BE2C (cell line): ENCODE results near the gene OSBPL8.

Source experiments
- DNase-seq: peaks from one replicate; pipeline ENCODE4 v3.0.0-alpha.2; 2020
- H3K27me3 ChIP-seq: fragments of 250-450 bp; sonication (Bioruptor Pico); 2 replicates; pipeline ENCODE4 v1.5.1; 2020; ENCODE audit warnings: mild to moderate bottlenecking
- H3K36me3 ChIP-seq: fragments of 250-450 bp; sonication (Bioruptor Pico); 2 replicates; pipeline ENCODE4 v1.5.1; 2020; ENCODE audit warnings: mild to moderate bottlenecking
- H3K4me1 ChIP-seq: fragments of 250-450 bp; sonication (Bioruptor Pico); 2 replicates; pipeline ENCODE4 v1.5.1; 2020
- H3K4me3 ChIP-seq: 2 replicates; pipeline ENCODE4 v1.5.1; 2011; ENCODE audit warnings: low read depth, low read length
- H3K9me3 ChIP-seq: fragments of 250-450 bp; sonication (Bioruptor Pico); 2 replicates; pipeline ENCODE4 v1.5.1; 2020
- TF ChIP-seq, protein P1 (sequence below): IDR thresholded peaks from 2 replicates; pipeline ENCODE4 v1.5.1; 2012; ENCODE audit warnings: mild to moderate bottlenecking, low read depth, low read length

The OSBPL8 gene

DNA sequence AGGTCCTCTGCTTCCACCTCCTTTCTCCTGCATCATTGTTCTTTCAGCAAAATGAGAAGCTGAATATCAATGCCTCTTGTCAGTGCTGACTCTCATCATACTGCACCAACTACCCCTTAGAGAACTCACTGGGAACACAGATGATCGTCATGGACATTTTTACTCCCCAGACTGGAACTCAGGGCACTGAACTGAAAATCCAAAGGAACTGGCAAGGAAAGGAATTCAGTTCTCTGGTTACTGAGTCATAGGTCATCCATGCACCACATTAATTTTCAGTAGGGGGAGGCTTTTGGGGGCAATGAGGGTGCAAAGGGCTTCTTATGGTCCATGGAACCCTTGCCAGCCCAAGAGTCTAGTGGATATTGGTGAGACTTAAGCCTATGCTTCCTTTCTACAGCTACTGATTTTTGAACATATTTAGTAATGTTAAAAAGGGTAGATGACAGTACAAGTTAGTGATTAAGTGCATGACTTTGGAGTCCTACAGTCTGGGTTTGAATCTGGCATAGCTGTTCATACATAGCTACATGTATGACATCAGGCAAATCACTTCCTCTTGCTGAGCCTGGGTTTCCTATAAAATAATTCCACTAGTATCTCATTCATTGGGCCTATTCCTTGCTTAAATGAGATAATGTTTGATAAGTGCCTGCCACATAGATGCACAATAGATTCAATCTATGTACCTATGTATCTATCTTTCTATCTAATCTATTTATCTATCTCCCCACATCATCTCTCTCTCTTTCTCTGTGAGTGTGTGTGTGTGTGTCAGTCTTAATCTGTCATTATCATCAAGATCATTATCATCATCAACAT lies 240.6 kb downstream of the OSBPL8 start:
- H3K4me1 ChIP-seq: no peaks in the 10 kb centered on the region
- no peaks in the 10 kb centered on the region for H3K36me3 ChIP-seq
- no peak for DNase-seq
- peaks cover 4% of the 10 kb centered on the region; the same call in 1 of the 2 replicates for H3K27me3 ChIP-seq
- TF ChIP-seq, protein P1, sequence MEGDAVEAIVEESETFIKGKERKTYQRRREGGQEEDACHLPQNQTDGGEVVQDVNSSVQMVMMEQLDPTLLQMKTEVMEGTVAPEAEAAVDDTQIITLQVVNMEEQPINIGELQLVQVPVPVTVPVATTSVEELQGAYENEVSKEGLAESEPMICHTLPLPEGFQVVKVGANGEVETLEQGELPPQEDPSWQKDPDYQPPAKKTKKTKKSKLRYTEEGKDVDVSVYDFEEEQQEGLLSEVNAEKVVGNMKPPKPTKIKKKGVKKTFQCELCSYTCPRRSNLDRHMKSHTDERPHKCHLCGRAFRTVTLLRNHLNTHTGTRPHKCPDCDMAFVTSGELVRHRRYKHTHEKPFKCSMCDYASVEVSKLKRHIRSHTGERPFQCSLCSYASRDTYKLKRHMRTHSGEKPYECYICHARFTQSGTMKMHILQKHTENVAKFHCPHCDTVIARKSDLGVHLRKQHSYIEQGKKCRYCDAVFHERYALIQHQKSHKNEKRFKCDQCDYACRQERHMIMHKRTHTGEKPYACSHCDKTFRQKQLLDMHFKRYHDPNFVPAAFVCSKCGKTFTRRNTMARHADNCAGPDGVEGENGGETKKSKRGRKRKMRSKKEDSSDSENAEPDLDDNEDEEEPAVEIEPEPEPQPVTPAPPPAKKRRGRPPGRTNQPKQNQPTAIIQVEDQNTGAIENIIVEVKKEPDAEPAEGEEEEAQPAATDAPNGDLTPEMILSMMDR: no peak
- no peak overlapping the region for H3K4me3 ChIP-seq
- H3K9me3 ChIP-seq: no peaks in the 10 kb centered on the region

DNA sequence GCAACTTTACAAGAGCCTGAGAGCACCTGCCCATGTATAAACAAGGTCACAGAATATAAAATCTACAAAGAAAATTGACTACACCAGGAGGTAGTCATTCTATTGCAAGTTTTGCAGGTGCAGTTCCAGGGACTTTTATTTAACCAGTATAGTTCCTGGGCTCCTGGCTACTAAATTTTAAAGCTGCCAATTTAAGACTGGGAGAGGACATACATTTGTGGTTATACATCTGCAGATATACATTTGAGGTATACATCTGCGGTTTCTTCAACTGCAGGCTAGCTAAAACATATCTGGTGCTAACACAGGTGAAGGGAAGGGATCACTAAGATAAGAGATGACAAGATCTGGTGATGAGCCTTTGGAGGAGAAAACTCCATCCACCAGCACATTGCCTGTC lies 241.6 kb downstream of the OSBPL8 start:
- Histone ChIP-seq H3K9me3 (no peaks in the 10 kb centered on the region), H3K4me1 (no peaks in the 10 kb centered on the region), H3K4me3 (no peak overlapping the region), H3K27me3 (peaks cover 4% of the 10 kb centered on the region; the same call in 1 of the 2 replicates), H3K36me3 (no peaks in the 10 kb centered on the region)
- TF ChIP-seq, protein P1: no peak
- no peak for DNase-seq

DNA sequence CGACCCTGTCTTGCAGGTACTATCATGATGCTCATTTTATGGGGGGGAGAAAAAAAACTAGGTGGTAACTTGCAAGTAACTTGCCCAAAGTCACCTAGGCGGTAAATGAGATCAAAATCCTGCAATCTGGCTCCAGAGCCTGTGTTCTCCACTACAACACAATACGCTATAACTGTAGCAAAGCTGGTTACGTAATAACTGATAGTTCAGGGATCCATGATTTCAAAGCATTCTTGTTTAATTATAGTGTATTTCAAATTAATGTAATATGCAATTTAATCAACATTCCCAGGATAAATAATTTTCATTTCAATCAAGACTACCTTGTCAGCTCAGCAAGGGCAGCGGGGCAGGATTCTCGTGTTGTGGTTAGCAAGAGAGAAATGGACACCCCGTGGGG lies 243.1 kb downstream of the OSBPL8 start:
- DNase-seq: no peak
- Histone ChIP-seq H3K36me3 (no peaks in the 10 kb centered on the region), H3K27me3 (peaks cover 4% of the 10 kb centered on the region; the same call in 1 of the 2 replicates), H3K4me3 (no peak overlapping the region), H3K9me3 (no peaks in the 10 kb centered on the region), H3K4me1 (no peaks in the 10 kb centered on the region)
- TF ChIP-seq, protein P1: no peak

DNA sequence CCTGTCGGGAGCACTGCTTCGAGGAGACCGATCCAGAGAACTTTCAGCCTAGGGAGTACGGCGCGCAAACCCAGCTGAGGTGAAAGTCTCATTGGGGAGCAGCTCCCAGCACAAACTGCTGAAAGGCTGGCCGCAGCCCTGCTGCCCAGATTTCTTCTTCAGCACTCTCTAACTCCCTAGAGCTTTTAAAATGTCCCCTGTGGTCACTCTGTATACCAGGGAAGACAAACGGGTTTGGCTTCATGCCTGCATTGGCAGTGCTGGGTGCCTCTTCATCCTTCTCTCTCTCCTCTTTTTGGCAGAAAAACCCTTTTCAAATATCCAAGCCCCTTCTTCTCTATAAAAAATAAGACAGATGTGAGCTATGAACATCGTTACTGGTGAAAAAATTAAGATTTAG lies 246.3 kb downstream of the OSBPL8 start:
- Histone ChIP-seq H3K4me1 (no peaks in the 10 kb centered on the region), H3K4me3 (no peak overlapping the region)
- no peak for DNase-seq

DNA sequence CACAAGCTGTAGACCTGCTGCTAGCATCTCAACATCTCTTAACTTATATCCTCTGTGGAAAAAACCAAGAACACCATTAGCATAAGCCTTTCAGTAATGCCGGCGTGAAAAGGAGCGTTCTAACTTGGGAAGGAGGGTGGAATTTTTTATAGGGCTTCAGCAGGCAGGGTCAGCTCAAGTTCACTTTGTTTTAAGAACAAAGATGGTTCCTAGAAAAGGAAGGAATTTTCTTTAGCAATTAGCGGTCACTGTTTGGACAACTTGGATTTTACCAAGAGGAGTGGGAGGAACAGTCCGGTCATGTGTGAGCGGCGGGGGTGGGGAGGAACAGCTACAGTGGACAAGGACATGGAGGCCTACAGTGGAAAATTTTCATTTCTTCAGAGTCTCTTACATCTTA lies 247.3 kb downstream of the OSBPL8 start:
- DNase-seq: no peak
- H3K4me1 ChIP-seq: no peaks in the 10 kb centered on the region
- H3K9me3 ChIP-seq: no peaks in the 10 kb centered on the region
- no peaks in the 10 kb centered on the region for H3K36me3 ChIP-seq
- peaks cover 11% of the 10 kb centered on the region for H3K27me3 ChIP-seq
- TF ChIP-seq, protein P1: no peak
- H3K4me3 ChIP-seq: no peak overlapping the region

More for the DNA sequence above, 246.3 kb downstream of the OSBPL8 start:
- no peaks in the 10 kb centered on the region for H3K9me3 ChIP-seq
- H3K27me3 ChIP-seq: peaks cover 11% of the 10 kb centered on the region
- no peaks in the 10 kb centered on the region for H3K36me3 ChIP-seq
- TF ChIP-seq, protein P1: no peak

DNA sequence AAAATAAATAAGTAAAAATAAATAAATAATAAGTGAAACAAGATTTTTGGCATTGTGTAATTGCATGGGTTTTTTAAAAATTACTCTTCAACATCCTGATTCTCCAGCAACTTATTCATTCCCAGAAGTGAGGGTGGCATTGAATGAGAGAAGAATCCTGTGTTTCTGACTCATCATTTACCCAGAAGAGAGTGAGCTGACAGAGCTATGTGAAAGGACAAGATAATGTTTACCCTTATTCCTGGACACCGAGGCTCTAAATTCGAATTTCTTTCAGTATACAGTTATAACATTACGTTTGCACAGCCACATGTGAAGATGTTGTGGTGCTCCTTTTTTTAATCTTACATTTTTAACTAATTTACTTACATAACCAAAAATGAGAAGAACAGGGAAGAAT lies 247.8 kb downstream of the OSBPL8 start:
- Histone ChIP-seq H3K27me3 (peaks cover 11% of the 10 kb centered on the region), H3K36me3 (no peaks in the 10 kb centered on the region), H3K9me3 (no peaks in the 10 kb centered on the region), H3K4me3 (no peak overlapping the region), H3K4me1 (no peaks in the 10 kb centered on the region)
- no peak for DNase-seq
- TF ChIP-seq, protein P1: no peak
